H1 (cell line): ENCODE data around the gene TXNRD3. TPM values are rescaled to one million over a fixed set of nuclear protein-coding genes. Genes with fewer than 3 reads are reported as not detected.

Experiments used
- POLR2A ChIP-seq, 2 experiments: IDR thresholded peaks; 1 replicate in 1 of 2; 2 replicates in 1 of 2; pipeline ENCODE4 v1.6.1; 2011; ENCODE audit warnings: low read depth in 2 of 2, low read length in 2 of 2, mild to moderate bottlenecking in 2 of 2; ENCODE audit errors: control extremely low read depth in 1 of 2
- POU5F1 ChIP-seq: IDR thresholded peaks from 2 replicates; pipeline ENCODE4 v1.6.1; 2011; ENCODE audit warnings: low read depth, mild to moderate bottlenecking, low read length, moderate library complexity
- RAD21 ChIP-seq, 2 experiments: IDR thresholded peaks in 1 of 2; conservative IDR thresholded peaks in 1 of 2; 2 replicates each; pipeline ENCODE4 v1.6.1; 2011; ENCODE audit warnings: low read depth in 2 of 2, low read length in 2 of 2, improper control_type of control experiment in 1 of 2, inconsistent platforms in 1 of 2, mild to moderate bottlenecking in 1 of 2, moderate library complexity in 1 of 2
- RBBP5 ChIP-seq: IDR thresholded peaks from 2 replicates; pipeline ENCODE4 v1.7.1; 2012; ENCODE audit warnings: low read depth, mild to moderate bottlenecking, inconsistent platforms, low read length, moderate library complexity, borderline replicate concordance
- SAP30 ChIP-seq: fragments of 300-600 bp; sonication (generic); IDR thresholded peaks from 2 replicates; pipeline ENCODE4 v1.7.1; 2012; ENCODE audit warnings: low read length, moderate library complexity, mild to moderate bottlenecking, inconsistent platforms; ENCODE audit not compliant: insufficient read depth, insufficient replicate concordance
- SP1 ChIP-seq: IDR thresholded peaks from 2 replicates; pipeline ENCODE4 v1.6.1; 2011; ENCODE audit warnings: low read depth, low read length
- SUZ12 ChIP-seq: fragments of 200-600 bp; sonication (generic); IDR thresholded peaks from 2 replicates; pipeline ENCODE4 v1.6.1; 2012; ENCODE audit warnings: mild to moderate bottlenecking, inconsistent platforms, low read length, moderate library complexity, mixed read lengths
- YY1 ChIP-seq: IDR thresholded peaks from 2 replicates; pipeline ENCODE4 v1.6.1; 2011; ENCODE audit warnings: low read depth, mild to moderate bottlenecking, low read length
- polyA plus RNA-seq, 7 experiments: library from polyadenylated mRNA; depleted of rRNA in 3 of 7; stranded (reverse) in 5 of 7; unstranded in 2 of 7; fragments of >200 nt in 5 of 7; fragments of 200-250 nt in 2 of 7; gene quantifications; 1 replicate in 5 of 7; 2 replicates in 1 of 7; 4 replicates in 1 of 7; pipeline versions ENCODE4 v1.2.1 to v1.2.3, GENCODE V29; 2011 to 2013; ENCODE audit warnings: missing spikeins in 2 of 7, mixed read lengths in 2 of 7
- total RNA-seq: library from RNA; stranded (reverse); fragmentation: NEBNext Ultra II Directional; extraction: Animal tissue kit (Norgen Biotek cat#: 25700); gene quantifications from 2 replicates; pipeline ENCODE4 v1.2.1, GENCODE V29; 2021
- TF ChIP-seq, protein P1 (sequence below): fragments of 300-600 bp; sonication (generic); IDR thresholded peaks from 2 replicates; pipeline ENCODE4 v1.7.1; 2012; ENCODE audit warnings: low read length, moderate library complexity, mild to moderate bottlenecking, inconsistent platforms; ENCODE audit not compliant: insufficient replicate concordance
- TF ChIP-seq, protein P2 (sequence below): IDR thresholded peaks from 2 replicates; pipeline ENCODE4 v1.6.1; 2012; ENCODE audit warnings: inconsistent platforms

The TXNRD3 gene
- total and polyA plus RNA-seq, 2 of the 8 experiments (the other 6 are each of a cell fraction or from before 2014, with no cell fraction given): 3.4 to 4.3 TPM

DNA sequence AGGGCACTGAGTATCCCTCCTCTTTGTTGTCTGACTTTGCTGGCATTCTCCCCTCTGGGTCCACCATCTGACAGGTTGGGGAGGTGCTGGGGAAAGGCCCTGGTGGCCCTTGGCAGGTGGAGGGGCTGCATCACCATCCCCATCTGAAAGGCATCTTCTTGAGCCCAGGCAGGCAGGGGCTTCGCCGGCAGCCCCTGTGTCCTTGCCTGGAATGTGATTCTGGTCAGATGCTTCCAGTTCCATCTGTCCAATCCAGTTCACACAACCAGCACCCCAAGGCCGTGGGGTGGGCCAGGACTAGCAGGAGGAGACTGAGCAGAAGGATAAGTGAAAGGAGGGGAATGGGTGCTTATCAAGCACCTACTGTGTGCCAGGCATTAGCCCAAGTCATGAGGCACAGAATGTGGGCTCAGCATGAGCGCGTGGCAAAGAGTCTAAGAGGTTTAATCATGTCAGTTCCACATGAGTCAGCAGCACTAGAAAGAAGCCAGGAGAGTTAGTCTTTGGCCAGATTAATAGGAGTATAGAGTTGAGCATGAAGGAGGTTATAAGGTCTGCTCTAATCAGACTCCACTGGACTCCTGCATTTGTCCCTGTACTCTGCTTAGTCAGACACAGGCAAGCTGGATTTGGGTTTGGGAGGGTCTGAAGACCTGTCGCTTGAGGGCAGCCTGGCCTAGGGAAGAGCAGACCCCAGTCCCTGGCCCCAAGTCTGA is 10.5 kb upstream of the TXNRD3 start (continued):
- TF ChIP-seq, protein P1, sequence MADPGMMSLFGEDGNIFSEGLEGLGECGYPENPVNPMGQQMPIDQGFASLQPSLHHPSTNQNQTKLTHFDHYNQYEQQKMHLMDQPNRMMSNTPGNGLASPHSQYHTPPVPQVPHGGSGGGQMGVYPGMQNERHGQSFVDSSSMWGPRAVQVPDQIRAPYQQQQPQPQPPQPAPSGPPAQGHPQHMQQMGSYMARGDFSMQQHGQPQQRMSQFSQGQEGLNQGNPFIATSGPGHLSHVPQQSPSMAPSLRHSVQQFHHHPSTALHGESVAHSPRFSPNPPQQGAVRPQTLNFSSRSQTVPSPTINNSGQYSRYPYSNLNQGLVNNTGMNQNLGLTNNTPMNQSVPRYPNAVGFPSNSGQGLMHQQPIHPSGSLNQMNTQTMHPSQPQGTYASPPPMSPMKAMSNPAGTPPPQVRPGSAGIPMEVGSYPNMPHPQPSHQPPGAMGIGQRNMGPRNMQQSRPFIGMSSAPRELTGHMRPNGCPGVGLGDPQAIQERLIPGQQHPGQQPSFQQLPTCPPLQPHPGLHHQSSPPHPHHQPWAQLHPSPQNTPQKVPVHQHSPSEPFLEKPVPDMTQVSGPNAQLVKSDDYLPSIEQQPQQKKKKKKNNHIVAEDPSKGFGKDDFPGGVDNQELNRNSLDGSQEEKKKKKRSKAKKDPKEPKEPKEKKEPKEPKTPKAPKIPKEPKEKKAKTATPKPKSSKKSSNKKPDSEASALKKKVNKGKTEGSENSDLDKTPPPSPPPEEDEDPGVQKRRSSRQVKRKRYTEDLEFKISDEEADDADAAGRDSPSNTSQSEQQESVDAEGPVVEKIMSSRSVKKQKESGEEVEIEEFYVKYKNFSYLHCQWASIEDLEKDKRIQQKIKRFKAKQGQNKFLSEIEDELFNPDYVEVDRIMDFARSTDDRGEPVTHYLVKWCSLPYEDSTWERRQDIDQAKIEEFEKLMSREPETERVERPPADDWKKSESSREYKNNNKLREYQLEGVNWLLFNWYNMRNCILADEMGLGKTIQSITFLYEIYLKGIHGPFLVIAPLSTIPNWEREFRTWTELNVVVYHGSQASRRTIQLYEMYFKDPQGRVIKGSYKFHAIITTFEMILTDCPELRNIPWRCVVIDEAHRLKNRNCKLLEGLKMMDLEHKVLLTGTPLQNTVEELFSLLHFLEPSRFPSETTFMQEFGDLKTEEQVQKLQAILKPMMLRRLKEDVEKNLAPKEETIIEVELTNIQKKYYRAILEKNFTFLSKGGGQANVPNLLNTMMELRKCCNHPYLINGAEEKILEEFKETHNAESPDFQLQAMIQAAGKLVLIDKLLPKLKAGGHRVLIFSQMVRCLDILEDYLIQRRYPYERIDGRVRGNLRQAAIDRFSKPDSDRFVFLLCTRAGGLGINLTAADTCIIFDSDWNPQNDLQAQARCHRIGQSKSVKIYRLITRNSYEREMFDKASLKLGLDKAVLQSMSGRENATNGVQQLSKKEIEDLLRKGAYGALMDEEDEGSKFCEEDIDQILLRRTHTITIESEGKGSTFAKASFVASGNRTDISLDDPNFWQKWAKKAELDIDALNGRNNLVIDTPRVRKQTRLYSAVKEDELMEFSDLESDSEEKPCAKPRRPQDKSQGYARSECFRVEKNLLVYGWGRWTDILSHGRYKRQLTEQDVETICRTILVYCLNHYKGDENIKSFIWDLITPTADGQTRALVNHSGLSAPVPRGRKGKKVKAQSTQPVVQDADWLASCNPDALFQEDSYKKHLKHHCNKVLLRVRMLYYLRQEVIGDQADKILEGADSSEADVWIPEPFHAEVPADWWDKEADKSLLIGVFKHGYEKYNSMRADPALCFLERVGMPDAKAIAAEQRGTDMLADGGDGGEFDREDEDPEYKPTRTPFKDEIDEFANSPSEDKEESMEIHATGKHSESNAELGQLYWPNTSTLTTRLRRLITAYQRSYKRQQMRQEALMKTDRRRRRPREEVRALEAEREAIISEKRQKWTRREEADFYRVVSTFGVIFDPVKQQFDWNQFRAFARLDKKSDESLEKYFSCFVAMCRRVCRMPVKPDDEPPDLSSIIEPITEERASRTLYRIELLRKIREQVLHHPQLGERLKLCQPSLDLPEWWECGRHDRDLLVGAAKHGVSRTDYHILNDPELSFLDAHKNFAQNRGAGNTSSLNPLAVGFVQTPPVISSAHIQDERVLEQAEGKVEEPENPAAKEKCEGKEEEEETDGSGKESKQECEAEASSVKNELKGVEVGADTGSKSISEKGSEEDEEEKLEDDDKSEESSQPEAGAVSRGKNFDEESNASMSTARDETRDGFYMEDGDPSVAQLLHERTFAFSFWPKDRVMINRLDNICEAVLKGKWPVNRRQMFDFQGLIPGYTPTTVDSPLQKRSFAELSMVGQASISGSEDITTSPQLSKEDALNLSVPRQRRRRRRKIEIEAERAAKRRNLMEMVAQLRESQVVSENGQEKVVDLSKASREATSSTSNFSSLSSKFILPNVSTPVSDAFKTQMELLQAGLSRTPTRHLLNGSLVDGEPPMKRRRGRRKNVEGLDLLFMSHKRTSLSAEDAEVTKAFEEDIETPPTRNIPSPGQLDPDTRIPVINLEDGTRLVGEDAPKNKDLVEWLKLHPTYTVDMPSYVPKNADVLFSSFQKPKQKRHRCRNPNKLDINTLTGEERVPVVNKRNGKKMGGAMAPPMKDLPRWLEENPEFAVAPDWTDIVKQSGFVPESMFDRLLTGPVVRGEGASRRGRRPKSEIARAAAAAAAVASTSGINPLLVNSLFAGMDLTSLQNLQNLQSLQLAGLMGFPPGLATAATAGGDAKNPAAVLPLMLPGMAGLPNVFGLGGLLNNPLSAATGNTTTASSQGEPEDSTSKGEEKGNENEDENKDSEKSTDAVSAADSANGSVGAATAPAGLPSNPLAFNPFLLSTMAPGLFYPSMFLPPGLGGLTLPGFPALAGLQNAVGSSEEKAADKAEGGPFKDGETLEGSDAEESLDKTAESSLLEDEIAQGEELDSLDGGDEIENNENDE: no peak
- TF ChIP-seq, protein P2, sequence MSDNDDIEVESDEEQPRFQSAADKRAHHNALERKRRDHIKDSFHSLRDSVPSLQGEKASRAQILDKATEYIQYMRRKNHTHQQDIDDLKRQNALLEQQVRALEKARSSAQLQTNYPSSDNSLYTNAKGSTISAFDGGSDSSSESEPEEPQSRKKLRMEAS: no peak
- no peak for TF ChIP-seq SAP30
- TF ChIP-seq SUZ12: no peak
- no peak for TF ChIP-seq YY1
- TF ChIP-seq RAD21 (IDR thresholded peaks at IDR 0.05 in 1 of 2, conservative IDR thresholded peaks at IDR 0.05 in 1 of 2; ENCODE audit: low read depth in 2 of 2, low read length in 2 of 2): no peak
- TF ChIP-seq SP1: no peak
- no peak for TF ChIP-seq POLR2A (IDR thresholded peaks at IDR 0.05; ENCODE audit: control extremely low read depth in 1 of 2, low read depth in 2 of 2, low read length in 2 of 2)
- TF ChIP-seq POU5F1: no peak
- no peak for TF ChIP-seq RBBP5
- TF ChIP-seq, all 59 proteins: peak for 0
